GM13976 (cell line): ENCODE results near the gene FBXW11.
"Not testable (repeated sequence)": the region's sequence is repeated elsewhere in the genome, so short reads cannot be mapped to it uniquely, and the experiment has no call there.

Source experiments
- DNase-seq: peaks from one replicate; pipeline ENCODE4 v3.0.0; 2012; ENCODE audit warnings: low spot score
- CTCF ChIP-seq: IDR thresholded peaks from 2 replicates; pipeline ENCODE4 v1.5.1; 2012; ENCODE audit warnings: borderline replicate concordance, mild to moderate bottlenecking; ENCODE audit not compliant: insufficient read depth; ENCODE audit errors: extremely low read depth, missing control alignments, control extremely low read depth
- in situ Hi-C: fragments of 300-500 bp; cut with MboI; formaldehyde crosslinking; loops from one replicate; pipeline ENCODE4 v1.12.0; 2022; ENCODE audit warnings: low sequenced_read_pairs, mixed read lengths, inconsistent platforms; ENCODE audit not compliant: unreplicated experiment

FBXW11 gene

GRCh38 chr5:172029876-172030275 is 23.4 kb upstream of the FBXW11 start:
- no peak for DNase-seq
- TF ChIP-seq CTCF = no peak
- in situ Hi-C loops = loop anchor here (25.0 kb wide), 2 partner anchors 418 to 618 kb away; partner anchors contain the start of gene FGF18

- no peak for TF ChIP-seq CTCF
- DNase-seq = no peak
- in situ Hi-C loops = loop anchor here (25.0 kb wide), 2 partner anchors 416 to 616 kb away; partner anchors contain the start of gene FGF18
Observed at GRCh38 chr5:172028167-172028566, 21.7 kb upstream of the FBXW11 start.

GRCh38 chr5:172020110-172020786 is 13.8 kb upstream of the FBXW11 start:
- in situ Hi-C loops, DNase-seq: not testable (repeated sequence)

GRCh38 chr5:172015346-172015745 is 8.9 kb upstream of the FBXW11 start:
- no peak for DNase-seq
- no peak for TF ChIP-seq CTCF
- in situ Hi-C loops = no loop called here

- in situ Hi-C loops = no loop called here
- no peak for TF ChIP-seq CTCF
- no peak for DNase-seq
Observed at GRCh38 chr5:172010278-172010677, 3.8 kb upstream of the FBXW11 start.

- no peak for TF ChIP-seq CTCF
- in situ Hi-C loops = no loop called here
- DNase-seq = no peak
Observed at GRCh38 chr5:172009536-172010270, 3.3 kb upstream of the FBXW11 start.

- no peak for DNase-seq
- TF ChIP-seq CTCF = no peak
- in situ Hi-C loops = no loop called here
Observed at GRCh38 chr5:172008689-172009141, 2.3 kb upstream of the FBXW11 start.
